GM18505 (cell line): ENCODE data around the gene CCDC63.
"Not testable (repeated sequence)": the region's sequence is repeated elsewhere in the genome, so short reads cannot be mapped to it uniquely, and the experiment has no call there.

Experiments used
- ATAC-seq: cut with Tn5 transposase; IDR thresholded peaks from one replicate; pipeline ENCODE4 v1.9.1; 2021; ENCODE audit not compliant: unreplicated experiment
- POLR2A ChIP-seq: IDR thresholded peaks from 4 replicates; pipeline ENCODE4 v1.6.1; 2011; ENCODE audit warnings: borderline replicate concordance; ENCODE audit not compliant: insufficient read depth, insufficient read length; ENCODE audit errors: extremely low read depth

Gene CCDC63

GRCh38 chr12:110943373-110943772 is 96.6 kb downstream of the CCDC63 start:
- no peak for TF ChIP-seq POLR2A
- ATAC-seq: no peak

- TF ChIP-seq POLR2A: no peak
These were observed 101.3 kb downstream of the CCDC63 start for GRCh38 chr12:110948041-110948440.

GRCh38 chr12:110950466-110950865 is 103.7 kb downstream of the CCDC63 start:
- ATAC-seq: not testable (repeated sequence)

More at GRCh38 chr12:110948041-110948440, 101.3 kb downstream of the CCDC63 start:
- ATAC-seq: no peak

- not testable (repeated sequence) for ATAC-seq
These were observed 104.1 kb downstream of the CCDC63 start for GRCh38 chr12:110950867-110951266.
